Hypothalamus (tissue), 51 donors: ENCODE measurements around the gene KDM3A.

Experiments used
- DNase-seq, 51 donors: peaks; one replicate each; lab custom pipeline; 2025; lab: John Stamatoyannopoulos, UW

Gene KDM3A

DNA sequence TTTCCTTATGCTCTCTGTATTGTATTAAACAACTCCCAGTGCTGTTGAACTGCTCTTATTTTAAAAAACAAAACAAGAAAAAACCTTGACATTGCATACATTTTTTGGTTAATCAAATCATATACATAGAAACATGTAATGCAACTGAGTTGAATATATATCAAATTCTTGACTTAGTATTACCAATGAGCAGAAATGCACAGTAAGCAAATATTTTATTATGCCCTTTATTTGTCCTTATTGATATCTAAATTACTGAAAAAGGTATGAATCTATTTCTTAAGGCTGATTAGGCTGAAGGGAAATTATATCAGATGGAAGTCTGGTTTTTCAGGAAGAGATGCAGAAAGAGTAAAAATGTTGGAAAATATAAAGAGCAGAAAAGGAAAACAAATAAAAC lies 6.9 kb upstream of the KDM3A start:
- no peak for DNase-seq

GRCh38 chr2:86435531-86435930 lies 5.6 kb upstream of the KDM3A start:
- DNase-seq: no peak

DNA sequence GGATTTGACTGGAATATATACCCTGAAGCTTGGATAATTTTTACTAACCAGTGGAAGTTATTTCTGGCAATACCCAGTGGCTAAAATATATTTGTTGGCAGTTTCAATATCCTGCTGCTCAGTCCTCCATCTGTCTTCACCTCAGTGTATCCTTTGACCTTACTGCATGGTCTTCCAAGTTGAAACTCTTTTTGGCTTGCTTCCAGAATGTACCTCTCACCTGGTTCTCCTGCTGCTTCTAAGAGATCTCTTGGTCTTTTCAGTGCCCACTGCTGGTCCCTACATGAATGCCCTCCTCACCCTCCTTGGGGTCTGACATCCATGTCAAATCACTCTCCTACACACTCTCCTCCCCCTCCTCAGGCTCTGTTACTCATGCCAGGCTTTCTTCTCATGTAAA lies 4.8 kb upstream of the KDM3A start:
- no peak for DNase-seq

DNA sequence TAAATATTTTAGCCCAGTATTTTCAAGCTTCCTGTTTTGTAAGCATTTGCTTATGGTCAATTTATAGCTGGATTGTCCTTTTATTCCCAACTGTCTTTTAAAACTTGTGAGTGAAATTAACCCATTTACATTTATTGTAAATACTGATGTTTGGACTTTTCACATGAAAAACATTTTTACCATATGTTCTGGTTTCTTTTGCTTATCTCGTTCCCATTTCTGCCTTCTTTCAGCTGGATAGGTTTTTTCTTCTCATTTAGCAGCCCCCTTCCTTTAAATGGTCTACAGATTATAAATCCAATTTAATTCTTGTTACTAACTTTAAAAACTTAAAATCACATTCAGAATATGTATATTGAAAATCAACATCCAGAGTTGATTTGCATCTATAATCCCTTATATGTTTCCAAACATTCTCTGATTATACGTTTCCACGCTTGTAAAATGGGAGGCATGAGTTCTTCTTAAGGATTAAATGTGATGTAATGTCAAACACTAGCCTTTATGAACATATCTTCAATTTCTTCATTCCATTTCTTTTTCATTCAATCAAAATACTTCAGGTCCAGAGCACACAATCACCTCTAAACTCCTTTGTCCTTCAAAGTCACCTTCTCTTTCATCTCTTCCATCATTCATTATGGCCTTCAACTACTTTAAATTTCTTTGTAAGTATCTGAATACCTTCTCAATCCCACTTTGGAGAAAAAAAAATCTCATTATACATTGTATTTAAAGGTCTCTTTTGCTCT lies 1.1 kb upstream of the KDM3A start:
- no peak for DNase-seq

- DNase-seq: peak in 8 of 51 donors; percentile 49 to 82 (median 54)
These were observed 266 bp downstream of the KDM3A start for GRCh38 chr2:86441392-86441881.

DNA sequence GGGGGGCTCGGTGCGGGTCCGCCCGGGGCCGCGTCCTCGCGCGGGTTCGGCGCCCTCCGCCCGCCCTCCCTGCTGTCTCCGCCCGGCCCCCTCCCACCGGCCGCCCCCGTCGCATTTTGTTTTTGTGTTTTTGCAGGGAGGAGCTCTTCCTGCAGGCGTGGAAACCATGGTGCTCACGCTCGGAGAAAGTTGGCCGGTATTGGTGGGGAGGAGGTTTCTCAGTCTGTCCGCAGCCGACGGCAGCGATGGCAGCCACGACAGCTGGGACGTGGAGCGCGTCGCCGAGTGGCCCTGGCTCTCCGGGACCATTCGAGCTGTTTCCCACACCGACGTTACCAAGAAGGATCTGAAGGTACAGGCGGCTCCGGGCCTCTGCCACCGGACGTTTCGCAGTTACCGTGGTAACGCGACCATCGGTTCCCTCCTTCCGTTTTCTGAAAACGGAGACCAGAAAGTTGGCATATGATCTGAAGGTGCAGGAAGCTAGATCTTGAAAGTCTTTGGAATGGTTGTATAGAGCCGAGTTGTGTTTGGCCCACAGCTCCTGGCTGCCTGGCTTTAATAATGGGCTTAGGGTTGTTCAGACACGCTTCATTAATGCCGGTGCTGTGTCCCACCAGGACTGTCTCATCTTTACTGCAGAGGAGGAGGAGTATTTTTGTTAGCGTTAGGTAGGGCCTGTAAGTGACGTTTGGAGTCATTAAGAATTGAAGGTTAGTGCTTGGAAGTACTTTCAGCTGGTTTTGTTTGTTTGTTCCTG lies 891 bp downstream of the KDM3A start:
- DNase-seq: peak in 43 of 51 donors; percentile 14 to 73 (median 43)

- DNase-seq: peak in 45 of 51 donors; percentile 3 to 89 (median 65)
These were observed 1.5 kb downstream of the KDM3A start for GRCh38 chr2:86442642-86443005.

- peak in 1 of 51 donors; percentile 42 for DNase-seq
These were observed 2.6 kb downstream of the KDM3A start for GRCh38 chr2:86443631-86444350.

DNA sequence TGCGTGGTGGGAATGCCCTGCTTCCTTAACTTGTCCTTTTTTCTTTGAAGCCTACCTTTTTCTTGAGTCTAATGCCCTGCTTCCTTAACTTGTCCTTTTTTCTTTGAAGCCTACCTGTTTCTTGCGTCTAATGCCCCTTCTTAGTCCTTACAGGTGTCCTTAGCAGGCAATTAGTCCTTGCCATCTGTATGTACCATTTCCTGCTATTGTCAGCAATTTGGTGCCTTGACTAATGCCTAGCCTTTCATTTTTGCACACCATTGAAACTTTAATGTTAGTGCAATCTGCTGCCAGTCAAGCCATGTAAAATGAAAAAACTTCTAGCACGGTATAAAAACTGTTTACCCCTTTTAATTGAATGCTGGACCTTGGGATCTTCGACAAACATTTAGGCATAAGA lies 4.3 kb downstream of the KDM3A start:
- DNase-seq: no peak

DNA sequence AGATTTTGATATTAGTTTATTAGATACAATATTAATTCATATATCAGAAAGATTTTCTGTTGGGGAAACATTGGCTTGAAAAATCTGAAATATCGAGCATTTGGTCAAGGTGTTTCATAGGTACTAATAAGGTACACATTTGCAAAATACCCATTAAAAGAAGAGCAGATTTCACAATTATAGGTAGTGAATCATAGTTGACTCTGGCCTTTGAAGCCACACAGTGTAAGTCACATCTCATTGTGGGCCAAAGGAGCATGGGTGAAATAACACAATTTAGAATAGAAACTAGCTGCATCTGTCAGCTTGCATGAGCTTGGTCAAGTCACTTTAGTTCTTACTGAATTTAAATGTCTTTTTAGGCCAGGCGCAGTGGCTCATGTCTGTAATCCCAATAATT lies 4.9 kb downstream of the KDM3A start:
- DNase-seq: no peak

GRCh38 chr2:86453836-86454235 lies 12.7 kb downstream of the KDM3A start:
- DNase-seq: peak in 8 of 51 donors; percentile 1 to 53 (median 4)

DNA sequence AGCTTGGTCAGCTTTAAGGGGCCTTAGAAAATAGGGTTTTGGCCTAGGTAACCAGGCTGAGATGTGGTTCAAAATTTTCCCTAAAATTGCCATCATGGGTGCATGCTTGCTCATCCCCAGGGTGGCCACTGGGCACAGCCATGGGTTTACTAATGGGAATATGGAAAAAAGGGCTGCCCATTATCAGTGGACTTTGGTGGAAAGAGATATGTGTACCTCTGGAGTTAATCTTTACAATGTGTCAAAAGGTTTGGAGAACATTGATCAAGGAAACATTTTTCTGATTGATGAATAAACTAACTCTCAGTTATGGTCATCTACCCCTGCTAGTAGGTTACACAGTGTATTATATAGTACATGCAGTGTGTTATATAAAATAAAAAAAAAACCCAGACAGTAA lies 13.1 kb downstream of the KDM3A start:
- no peak for DNase-seq

DNA sequence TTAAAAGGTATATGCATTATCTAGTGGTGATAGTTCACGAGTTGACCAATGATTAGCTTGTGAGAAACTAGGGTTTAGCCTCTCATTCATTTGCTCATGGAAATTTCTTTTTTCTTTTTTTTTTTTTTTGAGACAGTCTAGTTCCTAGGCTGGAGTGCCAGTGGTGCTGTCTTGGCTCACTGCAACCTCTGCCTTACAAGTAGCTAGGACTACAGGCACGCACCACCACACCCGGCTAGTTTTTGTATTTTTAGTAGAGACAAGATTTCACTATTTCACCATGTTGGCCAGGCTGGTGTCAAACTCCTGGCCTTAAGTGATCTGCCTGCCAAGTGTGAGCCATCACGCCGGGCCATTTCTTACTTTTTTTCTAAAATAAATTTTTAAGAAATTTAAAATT lies 14.0 kb downstream of the KDM3A start:
- no peak for DNase-seq

DNA sequence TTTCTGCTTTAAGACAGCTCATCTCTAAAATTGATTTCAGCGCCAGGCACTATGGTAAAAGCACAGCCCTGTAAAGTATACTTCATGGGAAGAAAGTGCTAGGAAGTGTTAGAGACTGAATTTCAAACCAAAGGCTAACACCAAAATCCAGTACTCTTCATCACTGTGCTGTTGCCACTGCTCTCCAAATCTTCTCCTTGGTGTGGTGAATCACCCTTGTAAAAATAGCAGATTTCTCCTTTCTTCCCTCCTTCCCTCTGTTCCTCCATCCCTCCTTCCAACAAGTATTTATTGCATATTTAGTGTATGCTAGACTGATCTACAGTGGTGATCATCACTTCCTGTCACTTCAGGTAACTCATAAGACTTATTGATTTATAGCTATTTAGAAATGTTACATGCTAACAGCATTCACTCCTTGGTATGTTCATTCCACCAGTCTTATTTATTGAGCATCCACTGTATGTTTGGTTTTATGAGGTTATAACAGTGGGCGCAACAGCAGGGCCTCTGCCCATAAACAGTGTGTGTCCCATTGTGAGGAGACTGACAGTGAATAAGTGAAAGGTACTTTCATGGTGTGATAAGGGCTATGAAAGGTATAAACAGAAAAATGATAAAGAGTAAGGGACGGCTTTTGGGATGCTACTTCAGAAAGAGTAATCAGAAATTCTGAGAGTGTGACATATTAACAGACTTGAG lies 20.0 kb downstream of the KDM3A start:
- DNase-seq: no peak

GRCh38 chr2:86464652-86465051 lies 23.5 kb downstream of the KDM3A start:
- DNase-seq: no peak

- DNase-seq: no peak
These were observed 25.1 kb downstream of the KDM3A start for GRCh38 chr2:86466306-86466705.

GRCh38 chr2:86468162-86469033 lies 27.2 kb downstream of the KDM3A start:
- no peak for DNase-seq

GRCh38 chr2:86470890-86471289 lies 29.7 kb downstream of the KDM3A start:
- DNase-seq: no peak

GRCh38 chr2:86471637-86472036 lies 30.5 kb downstream of the KDM3A start:
- DNase-seq: no peak

DNA sequence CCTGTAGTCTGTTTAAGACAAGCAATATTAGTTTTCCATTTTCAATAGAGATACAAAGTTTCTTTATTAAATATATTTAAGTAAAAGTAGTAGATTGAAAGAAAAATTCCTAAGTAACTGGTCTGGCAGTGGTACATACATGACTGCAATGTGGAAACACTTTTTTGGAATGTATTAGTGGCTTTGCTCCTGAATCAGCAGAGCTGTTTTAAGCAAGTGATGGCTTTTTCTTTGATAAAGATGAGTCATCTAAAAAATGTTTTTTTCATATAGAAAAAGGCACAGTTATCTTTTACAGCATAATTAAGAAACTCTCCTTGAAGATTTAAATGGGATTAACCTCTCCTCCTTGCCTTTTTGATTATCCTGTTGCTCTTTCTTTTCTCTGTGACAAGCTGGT lies 34.9 kb downstream of the KDM3A start:
- no peak for DNase-seq
